Fibroblast of skin of left quadriceps (primary cell): ENCODE data around the gene HMGCS2.

Experiments
- DNase-seq, 2 experiments: peaks; one replicate each; pipeline ENCODE4 v3.0.0-alpha.2; 2013; ENCODE audit warnings: low read depth in 2 of 2

The HMGCS2 gene

DNA sequence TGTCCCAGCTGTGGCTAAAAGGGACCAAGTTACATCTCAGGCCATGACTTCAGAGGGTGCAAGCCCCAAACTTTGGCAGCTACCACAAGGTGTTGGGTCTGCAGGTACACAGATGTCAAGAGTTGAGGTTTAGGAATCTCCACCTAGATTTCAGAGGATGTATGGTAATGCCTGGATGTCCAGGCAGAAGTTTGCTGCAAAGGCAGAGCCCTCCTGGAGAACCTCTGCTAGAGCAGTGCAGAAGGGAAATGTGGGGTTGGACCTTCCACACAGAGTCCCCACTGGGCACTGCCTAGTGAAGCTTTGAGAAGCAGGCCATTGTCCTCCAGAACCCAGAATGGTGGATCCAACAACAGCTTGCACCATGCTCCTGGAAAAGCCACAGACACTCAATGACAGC is 67.0 kb downstream of the HMGCS2 start:
- no peak for DNase-seq

DNA sequence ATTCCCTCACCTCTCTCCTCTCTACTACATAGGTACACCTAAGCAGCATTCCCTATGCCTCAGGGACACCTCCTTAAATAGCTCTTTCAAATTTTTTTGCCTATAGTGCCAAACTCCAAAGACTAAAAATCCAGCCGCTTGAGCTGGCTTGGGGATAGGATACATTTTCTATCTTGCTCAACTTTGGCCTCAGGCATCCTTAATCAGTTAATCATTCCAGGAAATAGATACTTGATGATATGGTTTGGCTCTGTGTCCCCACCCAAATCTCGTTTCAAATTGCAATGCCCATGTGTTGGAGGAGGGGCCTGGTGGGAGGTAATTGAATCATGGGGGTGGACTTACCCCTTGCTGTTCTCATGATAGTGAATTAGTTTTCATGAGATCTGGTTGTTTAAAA is 68.4 kb downstream of the HMGCS2 start:
- DNase-seq, result no peak
